Measurements from ENCODE around the gene PEDS1. TPM values are rescaled to one million over a fixed set of nuclear protein-coding genes. Genes with fewer than 3 reads are reported as not detected.

The PEDS1 gene
- total and polyA plus RNA-seq, 2 of the 8 experiments (the other 6 are each of a cell fraction or from before 2014, with no cell fraction given): 28.9 to 75.9 TPM

- TF ChIP-seq FOSL1 (IDR thresholded peaks at IDR 0.05; ENCODE audit: insufficient read depth, low read depth, low read length): no peak
- no peak for TF ChIP-seq CBX8 (IDR thresholded peaks at IDR 0.05; ENCODE audit: borderline replicate concordance, low read depth, low read length)
- TF ChIP-seq SAP30 (IDR thresholded peaks at IDR 0.05; ENCODE audit: insufficient read depth, insufficient replicate concordance, low read length): no peak
- no peak for TF ChIP-seq CEBPB (IDR thresholded peaks at IDR 0.05; ENCODE audit: low read depth, low read length)
- TF ChIP-seq RAD21 (IDR thresholded peaks at IDR 0.05 in 1 of 2, conservative IDR thresholded peaks at IDR 0.05 in 1 of 2; ENCODE audit: low read depth in 2 of 2, low read length in 2 of 2): no peak
- TF ChIP-seq ATF3 (IDR thresholded peaks at IDR 0.05; ENCODE audit: insufficient read depth, low read depth, low read length): no peak
- TF ChIP-seq CHD2 (IDR thresholded peaks at IDR 0.05; ENCODE audit: low read length): no peak
- TF ChIP-seq BRCA1 (IDR thresholded peaks at IDR 0.05; ENCODE audit: low read depth, low read length): no peak
- no peak for TF ChIP-seq CREB1 (IDR thresholded peaks at IDR 0.05)
- TF ChIP-seq BACH1 (IDR thresholded peaks at IDR 0.05; ENCODE audit: low read length): no peak
These were observed 25.7 kb downstream of the PEDS1 start (continued) for GRCh38 chr20:50127587-50128519.
